Epithelial cell of proximal tubule (primary cell): ENCODE measurements around the gene UBA1. TPM values are rescaled to one million over a fixed set of nuclear protein-coding genes. Genes with fewer than 3 reads are reported as not detected.

Source experiments
- DNase-seq: peaks from one replicate; pipeline ENCODE4 v3.0.0-alpha.2; 2011; ENCODE audit warnings: low read depth
- H3K4me3 ChIP-seq: 2 replicates; pipeline ENCODE4 v1.5.1; 2011; ENCODE audit warnings: low read depth, mild to moderate bottlenecking, low read length
- total RNA-seq: library from RNA; depleted of rRNA; stranded (reverse); fragments of >200 nt; gene quantifications from 2 replicates; pipeline ENCODE4 v1.2.3, GENCODE V29; 2015
- TF ChIP-seq, protein P1 (sequence below): conservative IDR thresholded peaks from 2 replicates; pipeline ENCODE4 v1.5.1; 2012; ENCODE audit warnings: low read depth, mild to moderate bottlenecking, low read length

UBA1 gene
- total RNA-seq, 1 donor from 2014 or later: 161 TPM

DNA sequence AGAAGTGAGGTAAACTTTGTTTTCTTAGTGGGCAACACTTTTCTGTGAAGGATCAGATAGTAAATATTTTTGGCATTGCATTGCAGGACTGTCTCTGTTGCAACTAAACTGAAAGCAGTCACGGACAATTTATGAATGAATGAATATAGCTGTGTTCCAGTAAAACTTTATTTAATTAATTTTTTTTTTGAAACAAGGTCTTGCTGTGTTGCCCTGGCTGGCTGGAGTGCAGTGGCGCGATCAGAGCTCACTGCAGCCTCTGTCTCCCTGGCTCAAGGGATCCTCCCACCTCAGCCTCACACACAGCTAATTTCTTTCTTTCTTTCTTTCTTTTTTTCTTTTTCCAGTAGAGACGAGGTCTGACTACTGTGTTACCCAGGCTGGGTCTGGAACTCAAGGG, 32.8 kb upstream of the UBA1 start:
- no peak for DNase-seq
- no peak overlapping the region for H3K4me3 ChIP-seq
- TF ChIP-seq, protein P1, sequence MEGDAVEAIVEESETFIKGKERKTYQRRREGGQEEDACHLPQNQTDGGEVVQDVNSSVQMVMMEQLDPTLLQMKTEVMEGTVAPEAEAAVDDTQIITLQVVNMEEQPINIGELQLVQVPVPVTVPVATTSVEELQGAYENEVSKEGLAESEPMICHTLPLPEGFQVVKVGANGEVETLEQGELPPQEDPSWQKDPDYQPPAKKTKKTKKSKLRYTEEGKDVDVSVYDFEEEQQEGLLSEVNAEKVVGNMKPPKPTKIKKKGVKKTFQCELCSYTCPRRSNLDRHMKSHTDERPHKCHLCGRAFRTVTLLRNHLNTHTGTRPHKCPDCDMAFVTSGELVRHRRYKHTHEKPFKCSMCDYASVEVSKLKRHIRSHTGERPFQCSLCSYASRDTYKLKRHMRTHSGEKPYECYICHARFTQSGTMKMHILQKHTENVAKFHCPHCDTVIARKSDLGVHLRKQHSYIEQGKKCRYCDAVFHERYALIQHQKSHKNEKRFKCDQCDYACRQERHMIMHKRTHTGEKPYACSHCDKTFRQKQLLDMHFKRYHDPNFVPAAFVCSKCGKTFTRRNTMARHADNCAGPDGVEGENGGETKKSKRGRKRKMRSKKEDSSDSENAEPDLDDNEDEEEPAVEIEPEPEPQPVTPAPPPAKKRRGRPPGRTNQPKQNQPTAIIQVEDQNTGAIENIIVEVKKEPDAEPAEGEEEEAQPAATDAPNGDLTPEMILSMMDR: no peak

GRCh38 chrX:47162927-47163583, 30.6 kb upstream of the UBA1 start:
- H3K4me3 ChIP-seq: no peak overlapping the region
- TF ChIP-seq, protein P1: no peak
- no peak for DNase-seq

GRCh38 chrX:47164420-47164819, 29.2 kb upstream of the UBA1 start:
- H3K4me3 ChIP-seq: no peak overlapping the region
- DNase-seq: no peak
- TF ChIP-seq, protein P1: no peak

GRCh38 chrX:47166126-47166525, 27.5 kb upstream of the UBA1 start:
- no peak overlapping the region for H3K4me3 ChIP-seq
- no peak for DNase-seq
- TF ChIP-seq, protein P1: no peak

DNA sequence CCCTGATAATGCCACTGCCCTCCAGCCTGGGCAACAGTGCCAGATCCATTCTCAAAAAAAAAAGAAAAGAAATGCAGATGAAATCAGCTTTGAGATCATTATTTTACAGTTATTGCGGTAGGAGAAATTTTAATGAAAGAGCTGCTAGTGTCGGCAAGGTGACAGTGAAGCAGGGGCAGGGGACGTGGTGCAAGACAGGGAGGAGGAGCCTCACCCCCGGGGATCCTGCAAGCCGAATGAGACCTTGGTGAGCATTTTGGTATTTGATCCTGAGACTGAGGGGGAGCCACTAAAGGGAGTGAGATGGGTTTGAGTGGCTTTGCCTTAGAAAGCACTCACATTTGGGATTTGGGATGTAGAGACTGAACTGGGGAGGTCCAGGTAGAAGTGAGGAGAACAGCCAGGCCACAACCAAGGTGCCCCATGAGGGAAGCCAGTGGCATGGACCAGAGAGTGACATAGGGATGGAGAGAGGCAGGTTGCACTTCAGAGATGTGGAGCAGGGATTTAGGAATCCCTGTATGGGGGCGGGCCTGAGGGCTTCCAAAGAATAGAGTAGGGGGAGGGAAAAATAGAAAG, 25.0 kb upstream of the UBA1 start:
- TF ChIP-seq, protein P1: no peak
- no peak overlapping the region for H3K4me3 ChIP-seq
- no peak for DNase-seq

DNA sequence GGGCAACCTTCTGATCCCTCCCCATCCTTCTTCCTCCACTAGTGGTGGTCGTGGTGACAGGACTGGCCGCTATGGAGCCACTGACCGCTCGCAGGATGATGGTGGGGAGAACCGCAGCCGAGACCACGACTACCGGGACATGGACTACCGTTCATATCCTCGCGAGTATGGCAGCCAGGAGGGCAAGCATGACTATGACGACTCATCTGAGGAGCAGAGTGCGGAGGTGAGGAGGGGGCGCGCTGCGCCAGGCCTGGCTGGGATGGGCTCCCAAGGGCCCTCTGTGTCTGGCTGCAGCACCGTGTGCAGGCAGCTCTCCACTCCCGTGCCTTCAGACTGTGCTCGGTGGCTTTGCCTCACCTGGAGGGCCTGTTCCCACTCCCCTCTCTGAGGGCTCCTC, 24.4 kb upstream of the UBA1 start:
- no peak overlapping the region for H3K4me3 ChIP-seq
- TF ChIP-seq, protein P1: no peak
- DNase-seq: no peak
